IMR-90 (cell line): ENCODE measurements around the gene ZNF12. TPM values are rescaled to one million over a fixed set of nuclear protein-coding genes. Genes with fewer than 3 reads are reported as not detected.

Source experiments
- ATAC-seq: fragments of 200-7000 bp; cut with Tn5 transposase; 2 replicates; pipeline ENCODE4 v1.9.1; 2020; ENCODE audit warnings: low read depth, mild to moderate bottlenecking, moderate library complexity
- BruUV-seq: library from RNA; stranded (reverse); fragments of 400-500 nt; replicated peaks from 2 replicates; lab custom pipeline; 2021; lab: Mats Ljungman, UMichigan
- CTCF ChIA-PET: fragments of 300-600 bp; formaldehyde crosslinking; extraction: SDS; loops from one replicate; lab custom pipeline; 2021; ENCODE audit warnings: antibody characterized with exemption; lab: Yijun Ruan, JAX
- POLR2A ChIA-PET: fragments of 300-600 bp; sonication (Branson Sonifier 250); formaldehyde crosslinking; loops from one replicate; lab custom pipeline; 2022; ENCODE audit warnings: antibody characterized with exemption; ENCODE audit not compliant: unreplicated experiment; lab: Charles Lee
- DNase-seq: peaks from one replicate; pipeline ENCODE4 v3.0.0; 2013
- H2AFZ ChIP-seq: replicated peaks from 2 replicates; pipeline ENCODE3; 2013; ENCODE audit warnings: low read length, mild to moderate bottlenecking; ENCODE audit not compliant: poor library complexity
- H2AK5ac ChIP-seq: 2 replicates; pipeline ENCODE4 v1.6.1; 2013; ENCODE audit warnings: low read depth, low read length, inconsistent platforms
- H2AK9ac ChIP-seq: replicated peaks from 2 replicates; pipeline ENCODE3; 2013; ENCODE audit warnings: mild to moderate bottlenecking, low read depth, low read length, moderate library complexity; ENCODE audit not compliant: poor library complexity
- H2BK120ac ChIP-seq: 2 replicates; pipeline ENCODE4 v1.6.1; 2013; ENCODE audit warnings: low read depth, low read length, inconsistent platforms
- H2BK15ac ChIP-seq: 3 replicates; pipeline ENCODE4 v1.6.1; 2013; ENCODE audit warnings: low read depth, low read length, inconsistent platforms
- H2BK20ac ChIP-seq: 2 replicates; pipeline ENCODE4 v1.6.1; 2013; ENCODE audit warnings: low read depth, mild to moderate bottlenecking, inconsistent platforms, low read length, moderate library complexity
- H2BK5ac ChIP-seq: 2 replicates; pipeline ENCODE4 v1.6.1; 2013; ENCODE audit warnings: mild to moderate bottlenecking, low read depth, low read length, inconsistent platforms; ENCODE audit not compliant: poor library complexity, severe bottlenecking
- H3K14ac ChIP-seq: replicated peaks from 2 replicates; pipeline ENCODE4 v1.6.1; 2013; ENCODE audit warnings: low read depth, low read length, inconsistent platforms
- H3K18ac ChIP-seq: 2 replicates; pipeline ENCODE4 v1.6.1; 2013; ENCODE audit warnings: low read depth, low read length, control low read depth
- H3K23ac ChIP-seq: 2 replicates; pipeline ENCODE4 v1.6.1; 2013; ENCODE audit warnings: low read depth, low read length, inconsistent platforms
- H3K27ac ChIP-seq: 2 replicates; pipeline ENCODE4 v1.5.1; 2013; ENCODE audit warnings: mild to moderate bottlenecking, control low read depth, low read length; ENCODE audit not compliant: insufficient read depth
- H3K27me3 ChIP-seq: 2 replicates; pipeline ENCODE4 v1.6.1; 2013; ENCODE audit warnings: low read length; ENCODE audit not compliant: control insufficient read depth, insufficient read depth
- H3K36me3 ChIP-seq: 2 replicates; pipeline ENCODE4 v1.6.1; 2013; ENCODE audit warnings: low read length, mixed read lengths; ENCODE audit not compliant: control insufficient read depth, insufficient read depth
- H3K4ac ChIP-seq: 2 replicates; pipeline ENCODE4 v1.6.1; 2013; ENCODE audit warnings: low read depth, low read length, inconsistent platforms
- H3K4me1 ChIP-seq: 2 replicates; pipeline ENCODE4 v1.6.1; 2013; ENCODE audit warnings: low read length, mixed read lengths; ENCODE audit not compliant: control insufficient read depth, insufficient read depth
- H3K4me2 ChIP-seq: 2 replicates; pipeline ENCODE4 v1.6.1; 2013; ENCODE audit warnings: low read depth, mild to moderate bottlenecking, control low read depth, low read length, moderate library complexity
- H3K4me3 ChIP-seq: 2 replicates; pipeline ENCODE4 v1.5.1; 2013; ENCODE audit warnings: low read depth, mild to moderate bottlenecking, control low read depth, low read length, moderate library complexity; ENCODE audit not compliant: insufficient read depth
- H3K56ac ChIP-seq: 2 replicates; pipeline ENCODE4 v1.6.1; 2013; ENCODE audit warnings: low read length, inconsistent platforms; ENCODE audit not compliant: insufficient read depth; ENCODE audit errors: extremely low read depth
- H3K79me1 ChIP-seq, 2 experiments: 2 replicates each; pipeline ENCODE4 v1.6.1; 2013; ENCODE audit warnings: low read length in 2 of 2, inconsistent platforms in 1 of 2, low read depth in 1 of 2
- H3K9ac ChIP-seq: 2 replicates; pipeline ENCODE4 v1.6.1; 2013; ENCODE audit warnings: low read depth, low read length, control low read depth
- H3K9me1 ChIP-seq: 2 replicates; pipeline ENCODE4 v1.6.1; 2013; ENCODE audit warnings: low read length, inconsistent platforms; ENCODE audit not compliant: insufficient read depth
- H3K9me3 ChIP-seq: 2 replicates; pipeline ENCODE4 v1.6.1; 2013; ENCODE audit warnings: low read length; ENCODE audit not compliant: control insufficient read depth, insufficient read depth
- H4K20me1 ChIP-seq: 2 replicates; pipeline ENCODE4 v1.6.1; 2013; ENCODE audit warnings: low read length, inconsistent platforms; ENCODE audit not compliant: insufficient read depth
- H4K5ac ChIP-seq: 2 replicates; pipeline ENCODE4 v1.6.1; 2013; ENCODE audit warnings: mild to moderate bottlenecking, low read depth, low read length, control low read depth
- H4K8ac ChIP-seq, 2 experiments: 2 replicates each; pipeline ENCODE4 v1.6.1; 2013; ENCODE audit warnings: low read depth in 2 of 2, low read length in 2 of 2, control low read depth in 1 of 2, inconsistent platforms in 1 of 2
- H4K91ac ChIP-seq: 2 replicates; pipeline ENCODE4 v1.6.1; 2013; ENCODE audit warnings: low read depth, low read length, inconsistent platforms; ENCODE audit not compliant: insufficient read depth
- BHLHE40 ChIP-seq: fragments of 150-350 bp; IDR thresholded peaks from 2 replicates; pipeline ENCODE4 v1.6.1; 2016; ENCODE audit warnings: mild to moderate bottlenecking, low read depth, low read length
- CEBPB ChIP-seq: IDR thresholded peaks from 2 replicates; pipeline ENCODE4 v1.6.1; 2012; ENCODE audit warnings: low read depth, low read length, improper control_type of control experiment
- CHD1 ChIP-seq: IDR thresholded peaks from 2 replicates; pipeline ENCODE4 v1.6.1; 2012; ENCODE audit warnings: low read depth, low read length, improper control_type of control experiment
- FOS ChIP-seq: fragments of 150-350 bp; IDR thresholded peaks from 2 replicates; pipeline ENCODE4 v1.6.1; 2016; ENCODE audit warnings: low read depth, low read length
- MAZ ChIP-seq: IDR thresholded peaks from 2 replicates; pipeline ENCODE4 v1.6.1; 2012; ENCODE audit warnings: low read depth, mild to moderate bottlenecking, low read length, improper control_type of control experiment, moderate library complexity, borderline replicate concordance
- MXI1 ChIP-seq: IDR thresholded peaks from 2 replicates; pipeline ENCODE4 v1.6.1; 2012; ENCODE audit warnings: low read depth, mild to moderate bottlenecking, low read length, moderate library complexity, borderline replicate concordance
- NFE2L2 ChIP-seq: fragments of 150-350 bp; IDR thresholded peaks from 2 replicates; pipeline ENCODE4 v1.6.1; 2016; ENCODE audit warnings: low read depth, mild to moderate bottlenecking, low read length
- POLR2A ChIP-seq: IDR thresholded peaks from 2 replicates; pipeline ENCODE4 v1.6.1; 2012; ENCODE audit warnings: mild to moderate bottlenecking, low read depth, low read length
- RAD21 ChIP-seq: IDR thresholded peaks from 2 replicates; pipeline ENCODE4 v1.6.1; 2012; ENCODE audit warnings: low read length, improper control_type of control experiment
- RCOR1 ChIP-seq: IDR thresholded peaks from 2 replicates; pipeline ENCODE4 v1.6.1; 2012; ENCODE audit warnings: mild to moderate bottlenecking, low read length, improper control_type of control experiment; ENCODE audit not compliant: insufficient replicate concordance
- SMC3 ChIP-seq: fragments of 150-350 bp; IDR thresholded peaks from 2 replicates; pipeline ENCODE4 v1.6.1; 2016; ENCODE audit warnings: low read depth, mild to moderate bottlenecking, antibody characterized with exemption, low read length, moderate library complexity
- WGBS, 2 experiments: methylation state at CpG; one replicate each; pipeline versions ENCODE4 v1.1.5 to v1.1.7; 2013; ENCODE audit warnings: missing lambda C conversion rate in 2 of 2; ENCODE audit not compliant: insufficient read length in 1 of 2; ENCODE audit errors: extremely low coverage in 2 of 2; 5-methylcytosine and 5-hydroxymethylcytosine counted together
- dilution Hi-C: fragments of 300-500 bp; cut with HindIII; formaldehyde crosslinking; loops from one replicate; pipeline ENCODE4 v1.14.3; 2018; ENCODE audit warnings: low sequenced_read_pairs; ENCODE audit not compliant: unreplicated experiment
- in situ Hi-C: fragments of 300-500 bp; cut with MboI; formaldehyde crosslinking; loops from 3 replicates; pipeline ENCODE4 v1.14.3; 2019; ENCODE audit warnings: low sequenced_read_pairs, inconsistent platforms, mixed read lengths
- intact Hi-C: fragments of 100-400 bp; cut with micrococcal nuclease; formaldehyde crosslinking; loops from 2 replicates; pipeline ENCODE4 v1.10.0; 2022
- polyA plus RNA-seq, 3 experiments: library from polyadenylated mRNA; depleted of rRNA; stranded (reverse); fragments of >200 nt; gene quantifications; 2 replicates each; pipeline ENCODE4 v1.2.3, GENCODE V29; 2012; ENCODE audit warnings: low replicate concordance in 1 of 3
- total RNA-seq: library from RNA; depleted of rRNA; stranded (reverse); fragments of >200 nt; gene quantifications from 2 replicates; pipeline ENCODE4 v1.2.3, GENCODE V29; 2012
- TF ChIP-seq, protein P1 (sequence below): fragments of 150-350 bp; IDR thresholded peaks from 2 replicates; pipeline ENCODE4 v1.6.1; 2016; ENCODE audit warnings: low read depth, mild to moderate bottlenecking, low read length, moderate library complexity, borderline replicate concordance
- TF ChIP-seq, protein P2 (sequence below): conservative IDR thresholded peaks from 2 replicates; pipeline ENCODE4 v1.5.1; 2012; ENCODE audit warnings: mild to moderate bottlenecking, low read depth, low read length, improper control_type of control experiment
- TF ChIP-seq, protein P3 (sequence below): fragments of 150-350 bp; IDR thresholded peaks from 2 replicates; pipeline ENCODE4 v1.6.1; 2017; ENCODE audit warnings: mild to moderate bottlenecking, antibody characterized with exemption, low read length, low read depth

The ZNF12 gene
- total and polyA plus RNA-seq, 2 of the 4 experiments (the other 2 are of a cell fraction): 8.2 to 20.8 TPM

DNA sequence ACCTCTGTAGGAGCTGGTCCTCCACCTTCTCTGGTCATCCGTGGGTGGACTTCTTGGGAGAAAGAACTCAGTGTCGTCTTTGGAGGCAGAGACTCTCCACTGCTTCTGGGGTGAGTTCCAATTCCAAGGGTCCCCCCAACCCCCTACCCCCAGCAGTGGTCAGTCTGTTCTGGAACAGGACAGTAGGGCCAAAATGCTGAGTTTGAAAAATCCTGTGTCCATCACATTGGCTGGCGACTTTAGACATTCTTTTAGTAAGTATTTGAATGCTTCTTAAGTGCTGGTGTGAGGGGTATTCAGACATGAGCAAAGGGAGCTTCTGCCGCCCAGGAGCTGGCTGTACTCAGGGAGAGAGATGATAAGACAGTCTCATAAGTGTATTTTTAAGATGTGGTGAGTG, 67.7 kb downstream of the ZNF12 start:
- H4K5ac ChIP-seq: no peak overlapping the region
- no peak overlapping the region for H2AK9ac ChIP-seq
- TF ChIP-seq CEBPB (no peak), MAZ (no peak), CHD1 (no peak), MXI1 (no peak), SMC3 (no peak), NFE2L2 (no peak), BHLHE40 (no peak), POLR2A (no peak), RAD21 (no peak), RCOR1 (no peak), FOS (no peak)
- TF ChIP-seq, protein P1, sequence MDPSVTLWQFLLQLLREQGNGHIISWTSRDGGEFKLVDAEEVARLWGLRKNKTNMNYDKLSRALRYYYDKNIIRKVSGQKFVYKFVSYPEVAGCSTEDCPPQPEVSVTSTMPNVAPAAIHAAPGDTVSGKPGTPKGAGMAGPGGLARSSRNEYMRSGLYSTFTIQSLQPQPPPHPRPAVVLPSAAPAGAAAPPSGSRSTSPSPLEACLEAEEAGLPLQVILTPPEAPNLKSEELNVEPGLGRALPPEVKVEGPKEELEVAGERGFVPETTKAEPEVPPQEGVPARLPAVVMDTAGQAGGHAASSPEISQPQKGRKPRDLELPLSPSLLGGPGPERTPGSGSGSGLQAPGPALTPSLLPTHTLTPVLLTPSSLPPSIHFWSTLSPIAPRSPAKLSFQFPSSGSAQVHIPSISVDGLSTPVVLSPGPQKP: no peak
- TF ChIP-seq, protein P2, sequence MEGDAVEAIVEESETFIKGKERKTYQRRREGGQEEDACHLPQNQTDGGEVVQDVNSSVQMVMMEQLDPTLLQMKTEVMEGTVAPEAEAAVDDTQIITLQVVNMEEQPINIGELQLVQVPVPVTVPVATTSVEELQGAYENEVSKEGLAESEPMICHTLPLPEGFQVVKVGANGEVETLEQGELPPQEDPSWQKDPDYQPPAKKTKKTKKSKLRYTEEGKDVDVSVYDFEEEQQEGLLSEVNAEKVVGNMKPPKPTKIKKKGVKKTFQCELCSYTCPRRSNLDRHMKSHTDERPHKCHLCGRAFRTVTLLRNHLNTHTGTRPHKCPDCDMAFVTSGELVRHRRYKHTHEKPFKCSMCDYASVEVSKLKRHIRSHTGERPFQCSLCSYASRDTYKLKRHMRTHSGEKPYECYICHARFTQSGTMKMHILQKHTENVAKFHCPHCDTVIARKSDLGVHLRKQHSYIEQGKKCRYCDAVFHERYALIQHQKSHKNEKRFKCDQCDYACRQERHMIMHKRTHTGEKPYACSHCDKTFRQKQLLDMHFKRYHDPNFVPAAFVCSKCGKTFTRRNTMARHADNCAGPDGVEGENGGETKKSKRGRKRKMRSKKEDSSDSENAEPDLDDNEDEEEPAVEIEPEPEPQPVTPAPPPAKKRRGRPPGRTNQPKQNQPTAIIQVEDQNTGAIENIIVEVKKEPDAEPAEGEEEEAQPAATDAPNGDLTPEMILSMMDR: no peak
- TF ChIP-seq, protein P3, sequence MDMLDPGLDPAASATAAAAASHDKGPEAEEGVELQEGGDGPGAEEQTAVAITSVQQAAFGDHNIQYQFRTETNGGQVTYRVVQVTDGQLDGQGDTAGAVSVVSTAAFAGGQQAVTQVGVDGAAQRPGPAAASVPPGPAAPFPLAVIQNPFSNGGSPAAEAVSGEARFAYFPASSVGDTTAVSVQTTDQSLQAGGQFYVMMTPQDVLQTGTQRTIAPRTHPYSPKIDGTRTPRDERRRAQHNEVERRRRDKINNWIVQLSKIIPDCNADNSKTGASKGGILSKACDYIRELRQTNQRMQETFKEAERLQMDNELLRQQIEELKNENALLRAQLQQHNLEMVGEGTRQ: no peak
- H3K23ac ChIP-seq: no peak overlapping the region
- ATAC-seq (no peak), DNase-seq (no peak)
- no peak overlapping the region for H3K4me3 ChIP-seq
- H4K91ac ChIP-seq: no peak overlapping the region
- H2AFZ ChIP-seq: no peak overlapping the region
- WGBS, 2 experiments: 67% methylated on average over 1 of the region's 4 CpGs; no CpG with 5 or more reads in 1 of the 2 experiments
- peaks cover 10% of the 10 kb centered on the region; the same call in 1 of the 2 replicates for H3K9me1 ChIP-seq
- no peak overlapping the region for H3K4ac ChIP-seq
- intact Hi-C loops (no loop called here), in situ Hi-C loops (no loop called here), dilution Hi-C loops (no loop called here)
- no peak overlapping the region for H3K14ac ChIP-seq
- H3K79me1 ChIP-seq: peaks cover 19 to 46% of the 10 kb centered on the region in 2 experiments
- no peak overlapping the region for H2BK120ac ChIP-seq
- no peak overlapping the region for H3K9ac ChIP-seq
- H3K4me2 ChIP-seq: no peak overlapping the region; the same call in 1 of the 2 replicates
- no peak overlapping the region for H4K8ac ChIP-seq
- no TSS peak for BruUV-seq
- no peak overlapping the region for H2BK15ac ChIP-seq
- H2BK5ac ChIP-seq: no peak overlapping the region
- POLR2A ChIA-PET: no interaction called here
- H3K56ac ChIP-seq: no peak overlapping the region
- 0 out of 2 replicates have a peak, but pooled peaks cover 7% of the 10 kb centered on the region for H4K20me1 ChIP-seq
- H3K18ac ChIP-seq: no peak overlapping the region
- peaks cover 7% of the 10 kb centered on the region for H3K4me1 ChIP-seq
- no peak overlapping the region for H3K27ac ChIP-seq
- no peaks in the 10 kb centered on the region for H3K9me3 ChIP-seq
- no peaks in the 10 kb centered on the region for H3K27me3 ChIP-seq
- H3K36me3 ChIP-seq: peaks cover 39% of the 10 kb centered on the region
- no peak overlapping the region for H2BK20ac ChIP-seq
- no peak overlapping the region for H2AK5ac ChIP-seq
- CTCF ChIA-PET: no interaction called here
